Smooth muscle cell (in vitro differentiated cells): ENCODE measurements around the gene ABCA13. TPM values are rescaled to one million over a fixed set of nuclear protein-coding genes. Genes with fewer than 3 reads are reported as not detected.
A peak's percentile ranks its signal among the peaks of the same experiment; 100 is the strongest.

ENCODE experiments used
- DNase-seq: peaks from one replicate; lab custom pipeline; 2025; ENCODE audit not compliant: unreplicated experiment; lab: John Stamatoyannopoulos, UW
- H2AFZ ChIP-seq: fragments of 200-600 bp; sonication (generic); 2 replicates; pipeline ENCODE4 v1.6.0; 2016; ENCODE audit warnings: antibody characterized with exemption, low read depth, mild to moderate bottlenecking
- H3F3A ChIP-seq: fragments of 200-600 bp; sonication (generic); 2 replicates; pipeline ENCODE4 v1.6.0; 2017; ENCODE audit warnings: antibody characterized with exemption, low read depth
- H3K27ac ChIP-seq: fragments of 200-600 bp; sonication (generic); 2 replicates; pipeline ENCODE4 v1.5.1; 2016; ENCODE audit warnings: low read depth, mild to moderate bottlenecking
- H3K27me3 ChIP-seq: fragments of 200-600 bp; sonication (generic); 2 replicates; pipeline ENCODE4 v1.6.1; 2016; ENCODE audit warnings: low read depth, mild to moderate bottlenecking
- H3K36me3 ChIP-seq: fragments of 200-600 bp; sonication (generic); 2 replicates; pipeline ENCODE4 v1.5.1; 2016; ENCODE audit warnings: low read depth
- H3K4me1 ChIP-seq: fragments of 200-600 bp; sonication (generic); 2 replicates; pipeline ENCODE4 v1.5.1; 2016; ENCODE audit warnings: low read depth
- H3K4me2 ChIP-seq: fragments of 200-600 bp; sonication (generic); 2 replicates; pipeline ENCODE4 v1.6.0; 2016; ENCODE audit warnings: mild to moderate bottlenecking
- H3K4me3 ChIP-seq: fragments of 200-600 bp; sonication (generic); 2 replicates; pipeline ENCODE4 v1.5.1; 2016; ENCODE audit warnings: mild to moderate bottlenecking
- H3K79me2 ChIP-seq: fragments of 200-600 bp; sonication (generic); 2 replicates; pipeline ENCODE4 v1.6.0; 2016; ENCODE audit warnings: low read depth, mild to moderate bottlenecking
- H3K9ac ChIP-seq: fragments of 200-600 bp; sonication (generic); 2 replicates; pipeline ENCODE4 v1.6.0; 2016; ENCODE audit warnings: low read depth
- H3K9me3 ChIP-seq: fragments of 200-600 bp; sonication (generic); replicated peaks from 2 replicates; pipeline ENCODE4 v1.5.1; 2016; ENCODE audit warnings: low read depth
- H4K20me1 ChIP-seq: fragments of 200-600 bp; sonication (generic); 2 replicates; pipeline ENCODE4 v1.6.0; 2016; ENCODE audit warnings: low read depth
- WGBS: methylation state at CpG from one replicate; pipeline ENCODE4 v1.1.7; 2016; ENCODE audit warnings: low lambda C conversion rate; 5-methylcytosine and 5-hydroxymethylcytosine counted together
- polyA plus RNA-seq: library from polyadenylated mRNA; unstranded; fragments of >200 nt; fragmentation: Nextera tagmentation; extraction: Ambion mirVana; gene quantifications from 2 replicates; pipeline ENCODE4 v1.2.1, GENCODE V29; 2016
- total RNA-seq: library from RNA; depleted of rRNA; stranded (reverse); fragments of >200 nt; gene quantifications from 2 replicates; pipeline ENCODE4 v1.2.3, GENCODE V29; 2014
- TF ChIP-seq, protein P1 (sequence below): fragments of 200-600 bp; sonication (generic); IDR thresholded peaks from 2 replicates; pipeline ENCODE4 v1.5.1; 2017; ENCODE audit warnings: borderline replicate concordance, mild to moderate bottlenecking, antibody characterized with exemption; ENCODE audit not compliant: insufficient read depth, poor library complexity, severe bottlenecking

Gene ABCA13
- total and polyA plus RNA-seq, 2 experiments from 2014 or later, result not detected

DNA sequence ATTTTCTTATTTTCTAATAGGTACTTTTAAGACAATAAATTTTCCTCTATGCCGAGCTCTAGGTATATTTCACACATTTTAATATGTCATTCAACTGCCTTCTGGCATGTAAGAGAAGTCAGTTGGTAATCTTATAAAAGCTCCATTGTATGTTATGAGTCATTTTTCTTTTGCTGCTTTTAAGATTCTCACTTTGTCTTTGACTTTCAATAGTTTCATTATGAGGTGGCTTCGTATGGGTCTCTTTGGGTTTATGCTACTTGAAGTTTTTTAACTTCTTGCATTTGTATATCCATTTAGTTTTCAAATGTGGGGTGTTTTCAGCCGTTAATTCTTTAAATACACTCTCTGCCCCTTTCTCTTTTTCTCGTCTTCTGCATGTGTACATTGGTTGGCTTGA, 80.5 kb downstream of the ABCA13 start:
- Histone ChIP-seq H3K4me3 (no peak overlapping the region), H3K79me2 (no peaks in the 10 kb centered on the region), H4K20me1 (no peaks in the 10 kb centered on the region), H3K9me3 (no peaks in the 10 kb centered on the region), H3K4me1 (no peaks in the 10 kb centered on the region), H3K27ac (no peak overlapping the region), H3K4me2 (no peak overlapping the region), H3K27me3 (no peaks in the 10 kb centered on the region), H3K9ac (no peak overlapping the region), H2AFZ (no peak overlapping the region), H3K36me3 (no peaks in the 10 kb centered on the region), H3F3A (no peaks in the 10 kb centered on the region)
- TF ChIP-seq, protein P1, sequence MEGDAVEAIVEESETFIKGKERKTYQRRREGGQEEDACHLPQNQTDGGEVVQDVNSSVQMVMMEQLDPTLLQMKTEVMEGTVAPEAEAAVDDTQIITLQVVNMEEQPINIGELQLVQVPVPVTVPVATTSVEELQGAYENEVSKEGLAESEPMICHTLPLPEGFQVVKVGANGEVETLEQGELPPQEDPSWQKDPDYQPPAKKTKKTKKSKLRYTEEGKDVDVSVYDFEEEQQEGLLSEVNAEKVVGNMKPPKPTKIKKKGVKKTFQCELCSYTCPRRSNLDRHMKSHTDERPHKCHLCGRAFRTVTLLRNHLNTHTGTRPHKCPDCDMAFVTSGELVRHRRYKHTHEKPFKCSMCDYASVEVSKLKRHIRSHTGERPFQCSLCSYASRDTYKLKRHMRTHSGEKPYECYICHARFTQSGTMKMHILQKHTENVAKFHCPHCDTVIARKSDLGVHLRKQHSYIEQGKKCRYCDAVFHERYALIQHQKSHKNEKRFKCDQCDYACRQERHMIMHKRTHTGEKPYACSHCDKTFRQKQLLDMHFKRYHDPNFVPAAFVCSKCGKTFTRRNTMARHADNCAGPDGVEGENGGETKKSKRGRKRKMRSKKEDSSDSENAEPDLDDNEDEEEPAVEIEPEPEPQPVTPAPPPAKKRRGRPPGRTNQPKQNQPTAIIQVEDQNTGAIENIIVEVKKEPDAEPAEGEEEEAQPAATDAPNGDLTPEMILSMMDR, result no peak
- DNase-seq, result no peak
- 86% methylated on average over 4 of the region's 4 CpGs for WGBS

DNA sequence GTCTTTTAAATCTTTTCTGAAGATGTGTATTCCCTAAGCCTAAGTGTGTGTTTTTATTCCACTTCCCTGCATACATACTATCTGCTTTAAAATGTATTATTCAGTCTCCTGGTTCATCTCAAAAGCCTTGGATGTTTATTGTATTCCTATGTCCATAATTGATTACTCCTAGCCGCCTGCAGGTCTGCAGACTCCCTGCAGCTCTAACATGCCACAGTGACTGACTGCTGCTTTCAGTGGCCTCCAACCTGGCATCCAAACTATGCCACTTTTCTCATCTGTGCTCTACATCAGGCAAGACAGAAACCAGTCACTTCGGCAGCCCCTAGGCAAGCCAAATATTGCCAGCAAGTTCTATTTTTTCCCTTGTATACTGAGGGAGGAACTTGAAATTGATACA, 81.7 kb downstream of the ABCA13 start:
- no peak overlapping the region for H3K27ac ChIP-seq
- H3K79me2 ChIP-seq, result no peaks in the 10 kb centered on the region
- TF ChIP-seq, protein P1, result no peak
- no peaks in the 10 kb centered on the region for H3K27me3 ChIP-seq
- no peak overlapping the region for H3K4me3 ChIP-seq
- no peak overlapping the region for H3K9ac ChIP-seq
- H4K20me1 ChIP-seq, result no peaks in the 10 kb centered on the region
- DNase-seq, result no peak
- H3K4me2 ChIP-seq, result no peak overlapping the region
- no peaks in the 10 kb centered on the region for H3K4me1 ChIP-seq
- 54% methylated on average over 2 of the region's 2 CpGs for WGBS
- no peaks in the 10 kb centered on the region for H3K9me3 ChIP-seq
- H3F3A ChIP-seq, result no peaks in the 10 kb centered on the region
- H2AFZ ChIP-seq, result no peak overlapping the region
- H3K36me3 ChIP-seq, result no peaks in the 10 kb centered on the region

DNA sequence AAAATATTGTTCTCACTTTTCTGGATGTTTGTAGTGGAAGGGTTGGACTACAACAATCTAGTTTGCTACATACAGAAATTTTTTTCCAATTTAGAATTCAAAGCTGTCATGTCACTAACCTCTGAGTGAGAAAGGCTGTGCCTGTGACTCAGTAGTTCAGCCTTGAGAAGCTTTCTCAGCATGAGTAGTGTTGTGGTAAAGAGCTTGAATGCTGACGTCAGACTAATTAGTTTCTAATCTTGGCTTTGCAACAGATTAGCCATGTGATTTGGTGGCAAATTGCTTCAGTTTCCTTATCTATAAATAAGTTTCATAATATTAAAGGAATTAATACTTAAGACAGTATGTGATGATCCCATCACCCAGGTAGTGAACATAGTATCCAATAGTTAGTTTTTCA, 83.8 kb downstream of the ABCA13 start:
- H3K27me3 ChIP-seq, result no peaks in the 10 kb centered on the region
- no peak for DNase-seq
- H3K9ac ChIP-seq, result no peak overlapping the region
- no peak overlapping the region for H3K4me3 ChIP-seq
- no peak overlapping the region for H3K4me2 ChIP-seq
- H3K36me3 ChIP-seq, result no peaks in the 10 kb centered on the region
- H3K79me2 ChIP-seq, result no peaks in the 10 kb centered on the region
- no peaks in the 10 kb centered on the region for H3K4me1 ChIP-seq
- H4K20me1 ChIP-seq, result no peaks in the 10 kb centered on the region
- peak overlapping the region; percentile 44 for H2AFZ ChIP-seq
- no peaks in the 10 kb centered on the region for H3K9me3 ChIP-seq
- 34% methylated on average over 1 of the region's 1 CpG for WGBS
- TF ChIP-seq, protein P1, result no peak
- H3K27ac ChIP-seq, result no peak overlapping the region
- no peaks in the 10 kb centered on the region for H3F3A ChIP-seq

DNA sequence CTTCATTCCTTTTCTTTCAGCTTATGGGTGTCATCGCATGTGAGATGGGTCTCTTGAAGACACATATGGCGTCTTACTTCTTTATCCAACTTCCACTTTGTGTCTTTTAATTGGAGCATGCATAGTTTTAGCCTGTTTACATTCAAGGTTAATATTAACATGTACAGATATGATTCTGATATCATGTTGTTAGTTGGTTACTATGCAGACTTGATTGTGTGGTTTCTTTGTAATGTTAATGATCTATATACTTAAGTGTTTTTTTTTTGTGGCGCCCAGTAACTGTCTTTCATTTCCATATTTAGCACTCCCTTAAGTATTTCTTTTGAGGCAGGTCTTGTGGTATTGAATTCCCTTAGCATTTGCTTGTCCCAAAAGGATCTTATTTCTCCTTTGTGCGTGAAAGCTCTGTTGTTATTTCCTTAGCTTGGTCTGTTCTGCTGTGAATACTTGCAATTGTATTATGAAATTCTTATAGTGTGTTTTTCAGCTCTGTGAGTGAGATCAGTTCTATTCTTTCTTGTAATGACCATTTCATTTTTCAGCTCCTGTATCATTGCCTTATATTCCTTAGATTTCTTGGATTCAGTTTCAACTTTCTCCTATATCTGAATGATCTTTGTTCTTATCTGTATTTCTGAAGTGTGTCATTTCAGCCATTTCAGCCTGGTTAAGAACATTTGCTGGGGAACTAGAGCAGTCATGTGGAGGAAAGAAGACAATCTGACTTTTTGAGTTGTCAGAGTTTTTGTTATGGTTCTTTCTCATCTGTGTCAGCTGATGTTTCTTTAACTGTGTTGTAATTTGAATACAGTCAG, 88.4 kb downstream of the ABCA13 start:
- Histone ChIP-seq H3K4me3 (no peak overlapping the region), H2AFZ (no peak overlapping the region), H4K20me1 (no peaks in the 10 kb centered on the region), H3K79me2 (no peaks in the 10 kb centered on the region), H3K27me3 (no peaks in the 10 kb centered on the region), H3K9ac (no peak overlapping the region), H3K27ac (no peak overlapping the region), H3K36me3 (no peaks in the 10 kb centered on the region), H3K4me1 (no peaks in the 10 kb centered on the region), H3K9me3 (no peaks in the 10 kb centered on the region), H3K4me2 (no peak overlapping the region), H3F3A (no peaks in the 10 kb centered on the region)
- DNase-seq, result no peak
- 90% methylated on average over 4 of the region's 4 CpGs for WGBS
- TF ChIP-seq, protein P1, result no peak
